WERI-Rb-1 (cell line): ENCODE data around the gene ZFP62.

Experiments
- DNase-seq: peaks from one replicate; pipeline ENCODE4 v3.0.0-alpha.2; 2020
- H3K27ac ChIP-seq: fragments of 250-450 bp; sonication (Bioruptor Pico); 2 replicates; pipeline ENCODE4 v1.5.1; 2020; ENCODE audit warnings: mild to moderate bottlenecking, moderate library complexity
- H3K27me3 ChIP-seq: fragments of 250-450 bp; sonication (Bioruptor Pico); 2 replicates; pipeline ENCODE4 v1.5.1; 2021; ENCODE audit warnings: mild to moderate bottlenecking, low read depth, moderate library complexity; ENCODE audit not compliant: insufficient read depth, severe bottlenecking
- H3K36me3 ChIP-seq: fragments of 250-450 bp; sonication (Bioruptor Pico); 2 replicates; pipeline ENCODE4 v1.5.1; 2020; ENCODE audit warnings: mild to moderate bottlenecking, moderate library complexity
- H3K4me3 ChIP-seq: 2 replicates; pipeline ENCODE4 v1.5.1; 2011; ENCODE audit warnings: low read depth, mild to moderate bottlenecking, control low read depth, low read length
- H3K9me3 ChIP-seq: fragments of 250-450 bp; sonication (Bioruptor Pico); 2 replicates; pipeline ENCODE4 v1.5.1; 2021; ENCODE audit warnings: mild to moderate bottlenecking, moderate library complexity; ENCODE audit not compliant: severe bottlenecking
- CTCF ChIP-seq: IDR thresholded peaks from 2 replicates; pipeline ENCODE4 v1.5.1; 2011; ENCODE audit warnings: low read depth, mild to moderate bottlenecking, control low read depth, inconsistent platforms, low read length

ZFP62 gene

GRCh38 chr5:180811623-180812124 lies 49.4 kb downstream of the ZFP62 start:
- no peak for TF ChIP-seq CTCF
- DNase-seq = no peak
- Histone ChIP-seq H3K9me3 (no peaks in the 10 kb centered on the region), H3K27me3 (no peaks in the 10 kb centered on the region), H3K4me3 (no peak overlapping the region; the same call in 1 of the 2 replicates), H3K27ac (peak overlapping the region; percentile 18; the same call in 1 of the 2 replicates), H3K36me3 (no peaks in the 10 kb centered on the region)

GRCh38 chr5:180810959-180811622 lies 50.0 kb downstream of the ZFP62 start:
- H3K4me3 ChIP-seq = peak overlapping the region; percentile 49
- TF ChIP-seq CTCF = no peak
- H3K36me3 ChIP-seq = no peaks in the 10 kb centered on the region
- H3K27me3 ChIP-seq = no peaks in the 10 kb centered on the region
- no peaks in the 10 kb centered on the region for H3K9me3 ChIP-seq
- no peak for DNase-seq
- H3K27ac ChIP-seq = peak overlapping the region; percentile 99

- H3K9me3 ChIP-seq = no peaks in the 10 kb centered on the region
- peak; percentile 90 for DNase-seq
- TF ChIP-seq CTCF = no peak
- peak overlapping the region; percentile 49 for H3K4me3 ChIP-seq
- H3K27me3 ChIP-seq = no peaks in the 10 kb centered on the region
- H3K27ac ChIP-seq = peak overlapping the region; percentile 99
- H3K36me3 ChIP-seq = no peaks in the 10 kb centered on the region
Observed at GRCh38 chr5:180810210-180810958, 50.7 kb downstream of the ZFP62 start.

GRCh38 chr5:180809403-180810209 lies 51.5 kb downstream of the ZFP62 start:
- no peak for TF ChIP-seq CTCF
- Histone ChIP-seq H3K4me3 (peak overlapping the region; percentile 49), H3K9me3 (no peaks in the 10 kb centered on the region), H3K27ac (peak overlapping the region; percentile 99), H3K36me3 (no peaks in the 10 kb centered on the region), H3K27me3 (no peaks in the 10 kb centered on the region)
- DNase-seq = peak; percentile 85

GRCh38 chr5:180808461-180809000 lies 52.5 kb downstream of the ZFP62 start:
- no peak for DNase-seq
- Histone ChIP-seq H3K27me3 (no peaks in the 10 kb centered on the region), H3K27ac (peak overlapping the region; percentile 99), H3K4me3 (peak overlapping the region; percentile 49), H3K9me3 (no peaks in the 10 kb centered on the region), H3K36me3 (no peaks in the 10 kb centered on the region)
- no peak for TF ChIP-seq CTCF
